HEK293 (cell line): ENCODE data around the gene ABAT.

Experiments used
- CTCF ChIA-PET: fragments of 350-600 bp; formaldehyde crosslinking; extraction: SDS; loops from one replicate; lab custom pipeline; 2021; ENCODE audit warnings: antibody characterized with exemption; lab: Yijun Ruan, JAX
- POLR2A ChIA-PET: fragments of 300-600 bp; formaldehyde crosslinking; extraction: SDS; loops from one replicate; lab custom pipeline; 2020; ENCODE audit warnings: antibody characterized with exemption, inconsistent platforms; lab: Yijun Ruan, JAX
- H3K27ac ChIP-seq: fragments of 200-500 bp; sonication (Bioruptor generic); 2 replicates; pipeline ENCODE4 v1.5.1; 2014; ENCODE audit warnings: low read depth, low read length, control low read depth, inconsistent platforms; ENCODE audit errors: extremely low read depth
- H3K36me3 ChIP-seq, 2 experiments: fragments of 200-500 bp in 1 of 2; sonication (Bioruptor generic) in 1 of 2; 1 replicate in 1 of 2; 2 replicates in 1 of 2; pipeline ENCODE4 v1.5.1; 2014 to 2017; ENCODE audit warnings: inconsistent platforms in 2 of 2, low read length in 2 of 2; ENCODE audit not compliant: control insufficient read depth in 2 of 2, insufficient read depth in 1 of 2
- H3K4me1 ChIP-seq: fragments of 200-500 bp; sonication (Bioruptor generic); 2 replicates; pipeline ENCODE4 v1.5.1; 2014; ENCODE audit warnings: mild to moderate bottlenecking, low read length, inconsistent platforms; ENCODE audit not compliant: control insufficient read depth, insufficient read depth
- H3K4me3 ChIP-seq: 2 replicates; pipeline ENCODE4 v1.5.1; 2011; ENCODE audit warnings: low read depth, mild to moderate bottlenecking, control low read depth, low read length, moderate library complexity
- H3K9me3 ChIP-seq: fragments of 200-500 bp; sonication (Bioruptor generic); 2 replicates; pipeline ENCODE4 v1.5.1; 2014; ENCODE audit warnings: low read depth, low read length, inconsistent platforms; ENCODE audit not compliant: control insufficient read depth, insufficient read depth
- EGR2 ChIP-seq: fragments of 450-650 bp; formaldehyde crosslinking; IDR thresholded peaks from 2 replicates; pipeline ENCODE4 v1.5.1; 2016; ENCODE audit warnings: low read depth, missing biosample characterization, missing genetic modification characterization
- GLI4 ChIP-seq: fragments of 450-650 bp; formaldehyde crosslinking; IDR thresholded peaks from 2 replicates; pipeline ENCODE4 v1.5.1; 2016; ENCODE audit warnings: missing biosample characterization, missing genetic modification characterization
- KLF8 ChIP-seq: fragments of 450-650 bp; formaldehyde crosslinking; IDR thresholded peaks from 2 replicates; pipeline ENCODE4 v1.5.1; 2016; ENCODE audit warnings: missing biosample characterization, missing genetic modification characterization
- SP2 ChIP-seq: fragments of 450-650 bp; formaldehyde crosslinking; IDR thresholded peaks from 2 replicates; pipeline ENCODE4 v1.5.1; 2016; ENCODE audit warnings: missing biosample characterization, missing genetic modification characterization
- ZBTB1 ChIP-seq: fragments of 450-650 bp; formaldehyde crosslinking; IDR thresholded peaks from 2 replicates; pipeline ENCODE4 v1.5.1; 2016; ENCODE audit warnings: missing biosample characterization, missing genetic modification characterization
- ZNF140 ChIP-seq: fragments of 450-650 bp; formaldehyde crosslinking; IDR thresholded peaks from 2 replicates; pipeline ENCODE4 v1.5.1; 2016; ENCODE audit warnings: missing biosample characterization, missing genetic modification characterization
- ZNF155 ChIP-seq: fragments of 450-650 bp; formaldehyde crosslinking; IDR thresholded peaks from 2 replicates; pipeline ENCODE4 v1.5.1; 2016; ENCODE audit warnings: missing biosample characterization, missing genetic modification characterization
- ZNF157 ChIP-seq: fragments of 450-650 bp; formaldehyde crosslinking; IDR thresholded peaks from 2 replicates; pipeline ENCODE4 v1.5.1; 2016; ENCODE audit warnings: missing biosample characterization, missing genetic modification characterization
- ZNF184 ChIP-seq: fragments of 450-650 bp; IDR thresholded peaks from 2 replicates; pipeline ENCODE4 v1.5.1; 2018; ENCODE audit warnings: missing biosample characterization, mild to moderate bottlenecking, missing genetic modification characterization
- ZNF211 ChIP-seq: fragments of 450-650 bp; formaldehyde crosslinking; IDR thresholded peaks from 2 replicates; pipeline ENCODE4 v1.5.1; 2016; ENCODE audit warnings: low read depth, missing biosample characterization, missing genetic modification characterization
- ZNF24 ChIP-seq: fragments of 450-650 bp; formaldehyde crosslinking; IDR thresholded peaks from 2 replicates; pipeline ENCODE4 v1.5.1; 2016; ENCODE audit warnings: missing biosample characterization, missing genetic modification characterization
- ZNF302 ChIP-seq: fragments of 450-650 bp; formaldehyde crosslinking; IDR thresholded peaks from 2 replicates; pipeline ENCODE4 v1.5.1; 2016; ENCODE audit warnings: missing biosample characterization, missing genetic modification characterization, low read depth
- ZNF341 ChIP-seq: fragments of 450-650 bp; formaldehyde crosslinking; IDR thresholded peaks from 2 replicates; pipeline ENCODE4; 2016; ENCODE audit warnings: low read depth, missing biosample characterization, missing genetic modification characterization
- ZNF473 ChIP-seq: fragments of 450-650 bp; formaldehyde crosslinking; IDR thresholded peaks from 2 replicates; pipeline ENCODE4 v1.5.1; 2017; ENCODE audit warnings: missing biosample characterization, missing genetic modification characterization
- ZNF514 ChIP-seq: fragments of 450-650 bp; formaldehyde crosslinking; IDR thresholded peaks from 2 replicates; pipeline ENCODE4 v1.5.1; 2016; ENCODE audit warnings: missing biosample characterization, missing genetic modification characterization
- ZNF629 ChIP-seq: fragments of 450-650 bp; formaldehyde crosslinking; IDR thresholded peaks from 2 replicates; pipeline ENCODE4 v1.5.1; 2017; ENCODE audit warnings: missing biosample characterization, missing genetic modification characterization
- TF ChIP-seq, protein P1 (sequence below): fragments of 450-650 bp; formaldehyde crosslinking; IDR thresholded peaks from 2 replicates; pipeline ENCODE4 v1.5.1; 2016; ENCODE audit warnings: missing biosample characterization, missing genetic modification characterization
- TF ChIP-seq, protein P2 (sequence below): fragments of 450-650 bp; formaldehyde crosslinking; IDR thresholded peaks from 2 replicates; pipeline ENCODE4 v1.5.1; 2016; ENCODE audit warnings: missing biosample characterization, missing genetic modification characterization
- TF ChIP-seq, protein P3 (sequence below): fragments of 450-650 bp; formaldehyde crosslinking; IDR thresholded peaks from 2 replicates; pipeline ENCODE4 v1.5.1; 2016; ENCODE audit warnings: missing biosample characterization, missing genetic modification characterization
- TF ChIP-seq, protein P4 (sequence below): fragments of 450-650 bp; formaldehyde crosslinking; IDR thresholded peaks from 2 replicates; pipeline ENCODE4 v1.5.1; 2017; ENCODE audit warnings: missing biosample characterization, mild to moderate bottlenecking, missing genetic modification characterization, moderate library complexity
- TF ChIP-seq, protein P5 (sequence below): fragments of 450-650 bp; formaldehyde crosslinking; IDR thresholded peaks from 2 replicates; pipeline ENCODE4 v1.5.1; 2016; ENCODE audit warnings: missing biosample characterization, missing genetic modification characterization
- TF ChIP-seq, protein P6 (sequence below): fragments of 450-650 bp; formaldehyde crosslinking; IDR thresholded peaks from 2 replicates; pipeline ENCODE4 v1.5.1; 2016; ENCODE audit warnings: missing biosample characterization, missing genetic modification characterization

ABAT gene

DNA sequence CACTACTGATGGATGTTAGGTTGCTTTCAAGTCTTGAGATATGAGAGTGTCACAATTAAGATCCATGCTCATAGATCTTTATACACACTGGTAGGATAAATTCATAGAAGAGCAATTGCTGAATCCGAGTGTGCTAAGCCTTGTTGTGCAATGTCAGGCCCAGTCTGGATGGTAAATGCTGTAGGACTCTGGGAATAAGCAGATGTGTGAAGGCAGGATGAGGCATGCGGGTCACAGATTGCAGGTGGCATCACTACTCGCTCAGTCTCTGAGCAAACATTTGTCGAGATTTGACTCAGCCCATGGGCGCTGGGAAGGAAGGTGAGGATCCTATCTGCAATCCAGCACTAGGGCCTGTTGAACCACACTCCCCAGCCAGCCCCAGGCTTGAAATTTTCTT is 82.3 kb downstream of the ABAT start:
- no peaks in the 10 kb centered on the region for H3K4me1 ChIP-seq
- H3K4me3 ChIP-seq = no peak overlapping the region
- H3K9me3 ChIP-seq = no peaks in the 10 kb centered on the region
- H3K27ac ChIP-seq = no peak overlapping the region
- CTCF ChIA-PET = no interaction called here
- POLR2A ChIA-PET = no interaction called here
- TF ChIP-seq, protein P1, sequence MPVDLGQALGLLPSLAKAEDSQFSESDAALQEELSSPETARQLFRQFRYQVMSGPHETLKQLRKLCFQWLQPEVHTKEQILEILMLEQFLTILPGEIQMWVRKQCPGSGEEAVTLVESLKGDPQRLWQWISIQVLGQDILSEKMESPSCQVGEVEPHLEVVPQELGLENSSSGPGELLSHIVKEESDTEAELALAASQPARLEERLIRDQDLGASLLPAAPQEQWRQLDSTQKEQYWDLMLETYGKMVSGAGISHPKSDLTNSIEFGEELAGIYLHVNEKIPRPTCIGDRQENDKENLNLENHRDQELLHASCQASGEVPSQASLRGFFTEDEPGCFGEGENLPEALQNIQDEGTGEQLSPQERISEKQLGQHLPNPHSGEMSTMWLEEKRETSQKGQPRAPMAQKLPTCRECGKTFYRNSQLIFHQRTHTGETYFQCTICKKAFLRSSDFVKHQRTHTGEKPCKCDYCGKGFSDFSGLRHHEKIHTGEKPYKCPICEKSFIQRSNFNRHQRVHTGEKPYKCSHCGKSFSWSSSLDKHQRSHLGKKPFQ (tag by site-specific recombination) = no peak
- TF ChIP-seq, protein P2, sequence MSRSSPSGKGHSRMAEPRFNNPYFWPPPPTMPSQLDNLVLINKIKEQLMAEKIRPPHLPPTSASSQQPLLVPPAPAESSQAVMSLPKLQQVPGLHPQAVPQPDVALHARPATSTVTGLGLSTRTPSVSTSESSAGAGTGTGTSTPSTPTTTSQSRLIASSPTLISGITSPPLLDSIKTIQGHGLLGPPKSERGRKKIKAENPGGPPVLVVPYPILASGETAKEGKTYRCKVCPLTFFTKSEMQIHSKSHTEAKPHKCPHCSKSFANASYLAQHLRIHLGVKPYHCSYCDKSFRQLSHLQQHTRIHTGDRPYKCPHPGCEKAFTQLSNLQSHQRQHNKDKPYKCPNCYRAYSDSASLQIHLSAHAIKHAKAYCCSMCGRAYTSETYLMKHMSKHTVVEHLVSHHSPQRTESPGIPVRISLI = no peak
- TF ChIP-seq ZBTB1 (tag by site-specific recombination) (no peak), ZNF140 (no peak), ZNF629 (tag by site-specific recombination) (no peak), ZNF211 (tag by site-specific recombination) (no peak)
- TF ChIP-seq, protein P3, sequence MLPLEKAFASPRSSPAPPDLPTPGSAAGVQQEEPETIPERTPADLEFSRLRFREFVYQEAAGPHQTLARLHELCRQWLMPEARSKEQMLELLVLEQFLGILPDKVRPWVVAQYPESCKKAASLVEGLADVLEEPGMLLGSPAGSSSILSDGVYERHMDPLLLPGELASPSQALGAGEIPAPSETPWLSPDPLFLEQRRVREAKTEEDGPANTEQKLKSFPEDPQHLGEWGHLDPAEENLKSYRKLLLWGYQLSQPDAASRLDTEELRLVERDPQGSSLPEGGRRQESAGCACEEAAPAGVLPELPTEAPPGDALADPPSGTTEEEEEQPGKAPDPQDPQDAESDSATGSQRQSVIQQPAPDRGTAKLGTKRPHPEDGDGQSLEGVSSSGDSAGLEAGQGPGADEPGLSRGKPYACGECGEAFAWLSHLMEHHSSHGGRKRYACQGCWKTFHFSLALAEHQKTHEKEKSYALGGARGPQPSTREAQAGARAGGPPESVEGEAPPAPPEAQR (tag by site-specific recombination) = no peak
- H3K36me3 ChIP-seq = peaks cover 0 to 9% of the 10 kb centered on the region in 2 experiments; a peak in 1 of 3 replicates

DNA sequence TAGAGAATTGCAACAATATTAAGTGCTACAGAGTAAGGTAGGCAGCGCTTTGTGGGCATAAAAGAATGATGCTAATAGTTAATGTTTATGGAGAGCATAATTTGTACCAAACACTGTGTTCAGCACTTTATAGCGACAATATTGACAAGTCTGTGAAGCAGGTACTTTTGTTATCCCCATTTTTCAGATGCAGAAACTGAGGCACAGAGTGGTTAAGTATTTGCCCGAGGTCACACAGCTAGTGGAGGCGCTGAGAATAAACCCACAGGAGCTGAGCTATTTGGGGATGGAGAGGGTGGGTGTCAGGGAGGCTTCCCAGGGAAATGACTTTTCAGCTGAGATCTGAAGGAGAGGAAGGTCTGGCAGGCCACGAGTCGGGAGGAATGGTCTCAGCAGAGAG is 83.6 kb downstream of the ABAT start:
- no peak overlapping the region for H3K27ac ChIP-seq
- TF ChIP-seq EGR2 (tag by site-specific recombination) = no peak
- TF ChIP-seq ZNF155 (tag by site-specific recombination) = no peak
- no peak for TF ChIP-seq GLI4 (tag by site-specific recombination)
- TF ChIP-seq, protein P3 (tag by site-specific recombination) = no peak
- peaks cover 0 to 9% of the 10 kb centered on the region in 2 experiments; a peak in 1 of 3 replicates for H3K36me3 ChIP-seq
- no peak overlapping the region for H3K4me3 ChIP-seq
- H3K9me3 ChIP-seq = no peaks in the 10 kb centered on the region
- ChIA-PET CTCF (no interaction called here), POLR2A (no interaction called here)
- no peaks in the 10 kb centered on the region for H3K4me1 ChIP-seq

DNA sequence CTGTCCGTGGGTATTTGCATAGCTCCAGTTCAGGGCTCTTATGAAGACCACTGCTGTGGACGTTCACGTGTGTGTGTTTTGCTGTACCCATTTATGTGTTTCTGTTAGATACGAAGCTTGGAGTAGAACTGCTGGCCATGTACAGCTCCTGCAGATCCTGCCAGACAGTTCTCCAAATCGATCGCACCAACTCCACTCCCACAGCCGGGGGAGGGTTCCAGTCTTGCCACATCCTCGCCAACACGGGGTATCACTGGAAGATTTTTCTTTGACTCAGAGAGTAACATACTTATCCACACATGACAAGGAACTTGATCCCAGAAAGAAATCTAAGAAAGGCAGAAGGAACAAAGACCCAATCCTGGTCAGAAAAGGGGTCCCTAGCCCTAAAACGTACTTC is 85.6 kb downstream of the ABAT start:
- Histone ChIP-seq H3K9me3 (no peaks in the 10 kb centered on the region), H3K27ac (no peak overlapping the region), H3K36me3 (peaks cover 0 to 11% of the 10 kb centered on the region in 2 experiments; a peak in 1 of 3 replicates), H3K4me3 (no peak overlapping the region), H3K4me1 (no peaks in the 10 kb centered on the region)
- CTCF ChIA-PET = interaction anchor here (0.5 to 1.0 kb wide), 3 partner anchors 32 to 224 kb away, joined by 3 to 4 read pairs (median 3); no protein-coding TSS in a partner anchor
- POLR2A ChIA-PET = no interaction called here
- no peak for TF ChIP-seq KLF8 (tag by site-specific recombination)
- TF ChIP-seq, protein P4, sequence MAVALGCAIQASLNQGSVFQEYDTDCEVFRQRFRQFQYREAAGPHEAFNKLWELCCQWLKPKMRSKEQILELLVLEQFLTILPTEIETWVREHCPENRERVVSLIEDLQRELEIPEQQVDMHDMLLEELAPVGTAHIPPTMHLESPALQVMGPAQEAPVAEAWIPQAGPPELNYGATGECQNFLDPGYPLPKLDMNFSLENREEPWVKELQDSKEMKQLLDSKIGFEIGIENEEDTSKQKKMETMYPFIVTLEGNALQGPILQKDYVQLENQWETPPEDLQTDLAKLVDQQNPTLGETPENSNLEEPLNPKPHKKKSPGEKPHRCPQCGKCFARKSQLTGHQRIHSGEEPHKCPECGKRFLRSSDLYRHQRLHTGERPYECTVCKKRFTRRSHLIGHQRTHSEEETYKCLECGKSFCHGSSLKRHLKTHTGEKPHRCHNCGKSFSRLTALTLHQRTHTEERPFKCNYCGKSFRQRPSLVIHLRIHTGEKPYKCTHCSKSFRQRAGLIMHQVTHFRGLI (tag by site-specific recombination) = no peak
- TF ChIP-seq, protein P5, sequence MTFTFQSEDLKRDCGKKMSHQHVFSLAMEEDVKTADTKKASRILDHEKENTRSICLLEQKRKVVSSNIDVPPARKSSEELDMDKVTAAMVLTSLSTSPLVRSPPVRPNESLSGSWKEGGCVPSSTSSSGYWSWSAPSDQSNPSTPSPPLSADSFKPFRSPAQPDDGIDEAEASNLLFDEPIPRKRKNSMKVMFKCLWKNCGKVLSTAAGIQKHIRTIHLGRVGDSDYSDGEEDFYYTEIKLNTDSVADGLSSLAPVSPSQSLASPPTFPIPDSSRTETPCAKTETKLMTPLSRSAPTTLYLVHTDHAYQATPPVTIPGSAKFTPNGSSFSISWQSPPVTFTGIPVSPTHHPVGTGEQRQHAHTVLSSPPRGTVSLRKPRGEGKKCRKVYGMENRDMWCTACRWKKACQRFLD (tag by site-specific recombination) = no peak
- no peak for TF ChIP-seq ZNF514 (tag by site-specific recombination)
- TF ChIP-seq ZNF341 (tag by site-specific recombination) = no peak
- no peak for TF ChIP-seq ZNF473 (tag by site-specific recombination)
- no peak for TF ChIP-seq ZNF302
- no peak for TF ChIP-seq SP2 (tag by site-specific recombination)
- TF ChIP-seq, protein P6, sequence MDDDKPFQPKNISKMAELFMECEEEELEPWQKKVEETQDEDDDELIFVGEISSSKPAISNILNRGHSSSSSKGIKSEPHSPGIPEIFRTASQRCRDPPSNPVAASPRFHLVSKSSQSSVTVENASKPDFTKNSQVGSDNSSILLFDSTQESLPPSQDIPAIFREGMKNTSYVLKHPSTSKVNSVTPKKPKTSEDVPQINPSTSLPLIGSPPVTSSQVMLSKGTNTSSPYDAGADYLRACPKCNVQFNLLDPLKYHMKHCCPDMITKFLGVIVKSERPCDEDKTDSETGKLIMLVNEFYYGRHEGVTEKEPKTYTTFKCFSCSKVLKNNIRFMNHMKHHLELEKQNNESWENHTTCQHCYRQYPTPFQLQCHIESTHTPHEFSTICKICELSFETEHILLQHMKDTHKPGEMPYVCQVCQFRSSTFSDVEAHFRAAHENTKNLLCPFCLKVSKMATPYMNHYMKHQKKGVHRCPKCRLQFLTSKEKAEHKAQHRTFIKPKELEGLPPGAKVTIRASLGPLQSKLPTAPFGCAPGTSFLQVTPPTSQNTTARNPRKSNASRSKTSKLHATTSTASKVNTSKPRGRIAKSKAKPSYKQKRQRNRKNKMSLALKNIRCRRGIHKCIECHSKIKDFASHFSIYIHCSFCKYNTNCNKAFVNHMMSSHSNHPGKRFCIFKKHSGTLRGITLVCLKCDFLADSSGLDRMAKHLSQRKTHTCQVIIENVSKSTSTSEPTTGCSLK (tag by site-specific recombination) = no peak
- no peak for TF ChIP-seq ZNF24 (tag by site-specific recombination)
- no peak for TF ChIP-seq ZNF157 (tag by site-specific recombination)
- TF ChIP-seq ZNF184 (tag by site-specific recombination) = no peak
